HepG2 (cell line): ENCODE results near the gene RETREG2. TPM values are rescaled to one million over a fixed set of nuclear protein-coding genes. Genes with fewer than 3 reads are reported as not detected.
A peak's percentile ranks its signal among the peaks of the same experiment; 100 is the strongest.

Source experiments
- FOXA1 ChIP-seq, 2 experiments: fragments of 450-650 bp in 1 of 2; sonication (generic) in 1 of 2; formaldehyde crosslinking in 1 of 2; IDR thresholded peaks; 2 replicates each; pipeline versions ENCODE4 v1.4.0 to v1.6.1; 2016 to 2020; ENCODE audit warnings: missing genetic modification reagents in 1 of 2
- GATAD1 ChIP-seq: IDR thresholded peaks from 2 replicates; pipeline ENCODE4 v1.6.1; 2016; ENCODE audit warnings: missing genetic modification reagents, missing compliant biosample characterization
- HIC2 ChIP-seq: sonication (generic); formaldehyde crosslinking; IDR thresholded peaks from 2 replicates; pipeline ENCODE4 v1.9.0; 2022; ENCODE audit warnings: low read depth, missing genetic modification reagents
- MTF1 ChIP-seq: sonication (generic); formaldehyde crosslinking; IDR thresholded peaks from 2 replicates; pipeline ENCODE4 v1.5.0; 2020; ENCODE audit warnings: missing genetic modification reagents
- NBN ChIP-seq: fragments of 450-650 bp; conservative IDR thresholded peaks from 2 replicates; pipeline ENCODE4 v1.6.1; 2017
- NRL ChIP-seq: sonication (generic); formaldehyde crosslinking; IDR thresholded peaks from 2 replicates; pipeline ENCODE4 v1.5.0; 2020; ENCODE audit warnings: missing genetic modification reagents, mild to moderate bottlenecking, moderate library complexity, borderline replicate concordance
- ZKSCAN5 ChIP-seq: sonication (generic); formaldehyde crosslinking; IDR thresholded peaks from 2 replicates; pipeline ENCODE4 v1.5.1; 2020; ENCODE audit warnings: mild to moderate bottlenecking, missing genetic modification reagents
- ZMYM2 ChIP-seq: sonication (generic); formaldehyde crosslinking; IDR thresholded peaks from 2 replicates; pipeline ENCODE4 v1.8.0; 2022; ENCODE audit warnings: mild to moderate bottlenecking, missing genetic modification reagents
- ZNF124 ChIP-seq: sonication (generic); formaldehyde crosslinking; IDR thresholded peaks from 2 replicates; pipeline ENCODE4 v1.4.0; 2020; ENCODE audit warnings: missing genetic modification reagents
- ZNF276 ChIP-seq: sonication (generic); formaldehyde crosslinking; IDR thresholded peaks from 2 replicates; pipeline ENCODE4 v1.4.0; 2020; ENCODE audit warnings: mild to moderate bottlenecking, low read depth, missing genetic modification reagents
- ZNF317 ChIP-seq: sonication (generic); formaldehyde crosslinking; IDR thresholded peaks from 2 replicates; pipeline ENCODE4 v1.5.0; 2020; ENCODE audit warnings: mild to moderate bottlenecking, missing genetic modification reagents
- ZNF343 ChIP-seq: sonication (generic); formaldehyde crosslinking; IDR thresholded peaks from 2 replicates; pipeline ENCODE4 v1.4.0; 2020; ENCODE audit warnings: mild to moderate bottlenecking, missing genetic modification reagents
- ZNF354B ChIP-seq: sonication (generic); formaldehyde crosslinking; IDR thresholded peaks from 2 replicates; pipeline ENCODE4 v1.8.0; 2022; ENCODE audit warnings: mild to moderate bottlenecking, missing genetic modification reagents
- ZNF598 ChIP-seq: sonication (generic); formaldehyde crosslinking; IDR thresholded peaks from 2 replicates; pipeline ENCODE4 v1.5.1; 2020; ENCODE audit warnings: mild to moderate bottlenecking, missing genetic modification reagents, borderline replicate concordance
- ZNF605 ChIP-seq: sonication (generic); formaldehyde crosslinking; IDR thresholded peaks from 2 replicates; pipeline ENCODE4 v1.8.0; 2022; ENCODE audit warnings: mild to moderate bottlenecking, missing genetic modification reagents
- ZNF629 ChIP-seq: sonication (generic); formaldehyde crosslinking; conservative IDR thresholded peaks from 2 replicates; pipeline ENCODE4 v1.5.0; 2020; ENCODE audit warnings: missing genetic modification reagents
- ZNF768 ChIP-seq: sonication (generic); formaldehyde crosslinking; IDR thresholded peaks from 2 replicates; pipeline ENCODE4 v1.4.0; 2020; ENCODE audit warnings: missing genetic modification reagents
- ZXDC ChIP-seq: sonication (generic); formaldehyde crosslinking; IDR thresholded peaks from 2 replicates; pipeline ENCODE4 v1.5.0; 2020; ENCODE audit warnings: mild to moderate bottlenecking, missing genetic modification reagents
- polyA plus RNA-seq, 8 experiments: library from polyadenylated mRNA; depleted of rRNA in 3 of 8; stranded (reverse) in 7 of 8; unstranded in 1 of 8; fragments of >200 nt; fragmentation: Illumina TruSeq in 4 of 8; extraction: Trizol in 4 of 8; gene quantifications; 2 replicates each; pipeline versions ENCODE4 v1.2.1 to v1.2.3, GENCODE V29; 2011 to 2016; ENCODE audit warnings: low read depth in 4 of 8, missing spikeins in 1 of 8, mixed read lengths in 1 of 8; ENCODE audit not compliant: insufficient read depth in 1 of 8
- total RNA-seq, 5 experiments: library from RNA; depleted of rRNA; stranded (reverse); fragments of >200 nt; fragmentation: Illumina TruSeq; extraction: Trizol; gene quantifications; 2 replicates each; pipeline ENCODE4 v1.2.3, GENCODE V29; 2016; ENCODE audit warnings: low read depth in 1 of 5
- TF ChIP-seq, protein P1 (sequence below): sonication (generic); formaldehyde crosslinking; IDR thresholded peaks from 2 replicates; pipeline ENCODE4 v1.5.1; 2020; ENCODE audit warnings: mild to moderate bottlenecking, moderate library complexity, missing genetic modification reagents
- TF ChIP-seq, protein P2 (sequence below): sonication (generic); formaldehyde crosslinking; IDR thresholded peaks from 2 replicates; pipeline ENCODE4 v1.5.1; 2020; ENCODE audit warnings: mild to moderate bottlenecking, missing genetic modification reagents, borderline replicate concordance

Gene RETREG2
- total and polyA plus RNA-seq, 2 of the 13 experiments (the other 11 are each of a cell fraction or from before 2014, with no cell fraction given), result 86.0 to 134 TPM

DNA sequence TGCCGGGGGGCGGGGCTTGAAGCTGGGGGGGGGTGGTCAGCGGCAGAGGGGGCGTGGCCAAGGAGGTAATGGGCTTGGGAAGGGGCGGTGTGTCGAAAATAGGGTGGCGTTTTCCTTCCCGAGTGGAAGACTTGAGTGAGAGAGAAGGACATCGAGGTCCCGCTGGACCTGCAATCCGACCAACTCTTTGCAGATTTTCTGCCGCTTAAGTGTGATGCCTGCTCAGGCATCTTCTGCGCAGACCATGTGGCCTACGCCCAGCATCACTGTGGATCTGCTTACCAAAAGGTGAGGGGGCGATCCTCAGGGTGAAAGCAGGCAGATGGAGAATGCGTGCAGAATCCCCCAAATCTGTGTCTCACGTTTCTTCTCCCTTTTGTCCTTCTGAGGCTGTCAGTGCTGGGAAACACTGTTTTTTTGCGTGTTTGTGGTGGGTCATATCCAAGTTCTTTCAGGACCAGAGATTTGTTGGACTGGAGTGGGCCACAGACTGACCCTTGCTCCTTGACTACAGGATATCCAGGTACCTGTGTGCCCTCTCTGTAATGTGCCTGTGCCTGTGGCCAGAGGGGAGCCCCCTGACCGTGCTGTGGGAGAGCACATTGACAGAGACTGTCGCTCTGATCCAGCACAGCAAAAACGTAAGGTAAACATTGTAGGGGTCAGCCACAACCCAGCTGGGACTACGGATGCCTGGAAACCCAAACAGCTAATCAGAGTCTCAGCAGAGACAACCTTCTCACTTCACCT is 29.2 kb downstream of the RETREG2 start (continued):
- TF ChIP-seq, protein P1, sequence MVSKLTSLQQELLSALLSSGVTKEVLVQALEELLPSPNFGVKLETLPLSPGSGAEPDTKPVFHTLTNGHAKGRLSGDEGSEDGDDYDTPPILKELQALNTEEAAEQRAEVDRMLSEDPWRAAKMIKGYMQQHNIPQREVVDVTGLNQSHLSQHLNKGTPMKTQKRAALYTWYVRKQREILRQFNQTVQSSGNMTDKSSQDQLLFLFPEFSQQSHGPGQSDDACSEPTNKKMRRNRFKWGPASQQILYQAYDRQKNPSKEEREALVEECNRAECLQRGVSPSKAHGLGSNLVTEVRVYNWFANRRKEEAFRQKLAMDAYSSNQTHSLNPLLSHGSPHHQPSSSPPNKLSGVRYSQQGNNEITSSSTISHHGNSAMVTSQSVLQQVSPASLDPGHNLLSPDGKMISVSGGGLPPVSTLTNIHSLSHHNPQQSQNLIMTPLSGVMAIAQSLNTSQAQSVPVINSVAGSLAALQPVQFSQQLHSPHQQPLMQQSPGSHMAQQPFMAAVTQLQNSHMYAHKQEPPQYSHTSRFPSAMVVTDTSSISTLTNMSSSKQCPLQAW (CRISPR knock-in tag), result peak; percentile 62; the same call in 1 of the 2 replicates
- no peak for TF ChIP-seq ZNF124 (CRISPR knock-in tag)
- TF ChIP-seq ZXDC (CRISPR knock-in tag), result 0 out of 2 replicates have a peak, but pooled peaks have one; percentile 9
- TF ChIP-seq ZNF343 (CRISPR knock-in tag), result peak; percentile 15; the same call in 1 of the 2 replicates
- TF ChIP-seq ZNF317 (CRISPR knock-in tag), result peak; percentile 22; the same call in 1 of the 2 replicates
- TF ChIP-seq ZNF598 (CRISPR knock-in tag), result peak; percentile 69; the same call in 1 of the 2 replicates
- no peak for TF ChIP-seq FOXA1 (IDR thresholded peaks at IDR 0.05)
- TF ChIP-seq FOXA1 (CRISPR knock-in tag; IDR thresholded peaks at IDR 0.05), result peak; percentile 75
- peak; percentile 18; the same call in 1 of the 2 replicates for TF ChIP-seq GATAD1 (CRISPR knock-in tag)
- TF ChIP-seq ZKSCAN5 (CRISPR knock-in tag), result no peak
- TF ChIP-seq MTF1 (CRISPR knock-in tag), result no peak
- TF ChIP-seq ZNF768, result peak; percentile 53; the same call in 1 of the 2 replicates
- 0 out of 2 replicates have a peak, but pooled peaks have one; percentile 84 for TF ChIP-seq ZNF605 (CRISPR knock-in tag)
- TF ChIP-seq HIC2 (CRISPR knock-in tag), result no peak
- TF ChIP-seq, protein P2, sequence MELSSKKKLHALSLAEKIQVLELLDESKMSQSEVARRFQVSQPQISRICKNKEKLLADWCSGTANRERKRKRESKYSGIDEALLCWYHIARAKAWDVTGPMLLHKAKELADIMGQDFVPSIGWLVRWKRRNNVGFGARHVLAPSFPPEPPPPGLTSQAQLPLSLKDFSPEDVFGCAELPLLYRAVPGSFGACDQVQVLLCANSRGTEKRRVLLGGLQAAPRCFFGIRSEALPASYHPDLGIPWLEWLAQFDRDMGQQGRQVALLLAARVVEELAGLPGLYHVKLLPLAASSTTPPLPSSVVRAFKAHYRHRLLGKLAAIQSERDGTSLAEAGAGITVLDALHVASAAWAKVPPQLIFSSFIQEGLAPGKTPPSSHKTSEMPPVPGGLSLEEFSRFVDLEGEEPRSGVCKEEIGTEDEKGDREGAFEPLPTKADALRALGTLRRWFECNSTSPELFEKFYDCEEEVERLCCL (CRISPR knock-in tag), result no peak
- TF ChIP-seq ZNF629 (CRISPR knock-in tag), result no peak
- TF ChIP-seq ZNF276 (CRISPR knock-in tag), result 0 out of 2 replicates have a peak, but pooled peaks have one; percentile 39
- peak; percentile 37; the same call in 1 of the 2 replicates for TF ChIP-seq NRL (CRISPR knock-in tag)
- TF ChIP-seq ZMYM2 (CRISPR knock-in tag), result no peak
- TF ChIP-seq NBN, result no peak
- TF ChIP-seq ZNF354B, result no peak
